Measurements from ENCODE around the gene FAM149A.
A peak's percentile ranks its signal among the peaks of the same experiment; 100 is the strongest.

The FAM149A gene

GRCh38 chr4:186161138-186161537, 56.6 kb downstream of the FAM149A start:
- DNase-seq, result no peak

- no peak for DNase-seq
These were observed 62.5 kb downstream of the FAM149A start for GRCh38 chr4:186166852-186167512.

GRCh38 chr4:186167605-186168004, 63.1 kb downstream of the FAM149A start:
- no peak for DNase-seq

GRCh38 chr4:186168750-186169149, 64.2 kb downstream of the FAM149A start:
- no peak for DNase-seq

- no peak for DNase-seq
These were observed 64.9 kb downstream of the FAM149A start for GRCh38 chr4:186169333-186169944.

GRCh38 chr4:186169945-186170802, 65.7 kb downstream of the FAM149A start:
- DNase-seq, result no peak

GRCh38 chr4:186170966-186171365, 66.5 kb downstream of the FAM149A start:
- DNase-seq, result no peak

- DNase-seq, result no peak
These were observed 68.0 kb downstream of the FAM149A start for GRCh38 chr4:186172546-186172945.

- DNase-seq, result no peak
These were observed 83.6 kb downstream of the FAM149A start for GRCh38 chr4:186188107-186188506.

GRCh38 chr4:186189656-186190055, 85.2 kb downstream of the FAM149A start:
- no peak for DNase-seq

- DNase-seq, result peak; percentile 22 to 32
These were observed 86.2 kb downstream of the FAM149A start for GRCh38 chr4:186190581-186191199.

- peak; percentile 79 to 83 for DNase-seq
These were observed 86.9 kb downstream of the FAM149A start, which contains the start of gene CYP4V2 for GRCh38 chr4:186191200-186192065. CYP4V2 (plus strand) TSS chr4:186191567; CDS start chr4:186191824, 257 bp downstream.

- DNase-seq, result peak in 1 of 2 experiments; percentile 17
These were observed 87.6 kb downstream of the FAM149A start for GRCh38 chr4:186192066-186192612.

- DNase-seq, result no peak
These were observed 89.3 kb downstream of the FAM149A start for GRCh38 chr4:186193851-186194250.

GRCh38 chr4:186196063-186196462, 91.6 kb downstream of the FAM149A start:
- DNase-seq, result no peak

GRCh38 chr4:186200516-186200915, 96.0 kb downstream of the FAM149A start:
- no peak for DNase-seq

GRCh38 chr4:186201010-186201409, 96.5 kb downstream of the FAM149A start:
- DNase-seq, result no peak

- DNase-seq, result peak; percentile 47 to 51
These were observed 97.2 kb downstream of the FAM149A start for GRCh38 chr4:186201535-186202230.

- DNase-seq, result no peak
These were observed 98.1 kb downstream of the FAM149A start for GRCh38 chr4:186202490-186203140.

GRCh38 chr4:186203406-186203805, 98.9 kb downstream of the FAM149A start:
- no peak for DNase-seq
